CD4-positive, alpha-beta T cell treated with Interleukin-2 at 100 ng/mL for 4 hours (primary cell): Measurements from ENCODE around the gene MYB.

ENCODE experiments used
- DNase-seq: peaks from one replicate; pipeline ENCODE4 v3.0.0-alpha.2; 2020; ENCODE audit warnings: low spot score

MYB gene

DNA sequence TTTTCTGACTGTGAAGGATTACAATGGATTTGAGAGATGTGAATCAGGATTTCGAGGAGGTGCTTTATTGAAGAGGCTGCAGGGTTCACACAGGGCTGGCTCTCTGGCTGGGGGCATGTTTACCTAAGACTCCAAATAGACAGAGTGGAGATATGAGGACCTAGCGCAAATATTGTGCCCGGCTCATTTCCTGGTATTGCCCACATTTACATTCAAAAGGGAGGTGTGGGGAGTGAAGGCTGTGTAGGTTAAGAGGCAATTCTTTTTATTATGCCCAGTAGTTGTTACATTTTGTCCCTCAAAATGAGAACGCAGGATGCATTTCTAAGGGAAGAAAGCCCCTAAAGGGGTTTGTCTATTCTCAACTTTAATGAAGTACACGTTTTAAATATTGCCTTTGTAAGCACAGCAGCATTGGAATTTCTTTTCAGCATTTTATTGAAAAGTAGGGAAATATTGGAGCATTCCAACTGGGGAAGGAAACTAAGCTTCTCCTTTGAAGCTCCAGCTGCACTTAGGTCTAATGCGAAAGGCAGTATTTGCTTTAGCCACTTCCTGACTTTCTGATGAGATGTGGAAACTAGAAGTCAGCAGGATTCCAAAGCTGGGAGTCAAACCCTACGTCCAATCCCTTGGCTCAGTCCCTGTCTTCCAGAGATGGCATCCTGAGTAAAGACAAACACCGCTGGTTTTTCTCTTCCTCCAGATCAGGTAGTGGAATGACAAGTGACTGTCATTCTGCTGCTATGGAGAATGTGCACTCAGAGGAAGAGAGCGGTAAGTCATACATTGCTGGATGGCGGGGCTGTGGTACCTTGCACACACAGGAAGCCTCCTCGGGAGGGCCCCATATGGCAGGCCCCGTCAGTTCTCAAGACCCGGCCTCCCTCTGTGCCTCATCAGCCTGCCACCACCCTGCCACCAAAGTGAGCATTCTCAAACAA lies 70.7 kb downstream of the MYB start:
- DNase-seq: no peak

DNA sequence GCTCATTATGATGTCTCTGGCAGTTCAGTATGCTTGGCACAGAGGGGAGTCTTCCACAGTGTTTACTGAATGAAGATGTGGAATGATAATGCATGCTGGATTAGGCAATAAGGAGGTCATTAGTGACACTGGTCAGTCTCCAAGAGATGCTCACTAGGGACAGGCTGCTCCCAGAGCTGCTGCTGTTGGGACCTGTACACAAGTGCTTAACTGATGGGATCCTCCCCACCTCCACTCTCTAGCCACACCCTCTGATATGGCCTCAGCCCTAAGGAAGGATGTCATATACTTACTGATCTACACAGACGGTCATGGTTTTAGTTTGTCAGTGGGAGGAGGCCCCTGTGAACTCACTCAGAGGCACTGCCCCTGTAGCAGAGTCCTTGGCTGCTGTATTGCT lies 73.4 kb downstream of the MYB start:
- DNase-seq: no peak

GRCh38 chr6:135256866-135257265 lies 75.8 kb downstream of the MYB start:
- DNase-seq: no peak

DNA sequence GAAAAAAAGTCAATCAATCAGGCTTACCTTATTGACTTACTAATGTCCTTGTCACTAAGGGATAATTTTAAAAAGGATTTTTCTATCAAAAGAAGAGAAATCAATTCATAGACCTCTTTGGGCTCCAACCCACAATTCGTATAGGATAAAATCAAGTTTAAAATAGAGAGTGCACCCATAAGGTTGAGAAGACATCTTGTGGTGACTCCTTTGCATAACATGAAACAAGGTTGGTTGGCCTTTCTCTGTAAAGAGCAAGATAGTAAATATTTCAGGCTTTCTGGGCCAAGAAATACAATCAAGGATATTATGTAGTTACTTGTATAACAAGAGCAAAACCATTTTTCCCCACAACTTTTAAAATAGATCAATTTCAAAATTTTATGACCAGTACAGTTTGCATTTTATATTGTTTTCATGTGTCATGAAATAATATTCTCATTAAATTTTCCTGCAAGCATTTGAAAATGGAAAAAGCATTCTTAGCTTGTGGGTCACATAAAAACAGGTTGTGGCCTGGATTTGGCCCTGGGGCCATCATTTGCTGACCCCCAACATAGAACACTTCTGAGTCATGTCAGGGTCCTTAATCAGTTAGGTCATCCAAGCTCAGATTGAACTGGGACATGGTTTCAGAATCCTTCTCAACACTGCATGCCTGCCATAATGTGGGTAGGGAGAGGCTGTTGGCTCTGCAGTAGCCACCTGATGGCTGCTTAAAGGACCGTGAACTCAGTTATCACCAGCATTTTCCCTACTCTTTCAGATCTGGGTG lies 76.7 kb downstream of the MYB start:
- no peak for DNase-seq

- DNase-seq: no peak
These were observed 77.9 kb downstream of the MYB start for GRCh38 chr6:135258970-135259369.

- DNase-seq: no peak
These were observed 79.5 kb downstream of the MYB start for GRCh38 chr6:135260612-135261011.

DNA sequence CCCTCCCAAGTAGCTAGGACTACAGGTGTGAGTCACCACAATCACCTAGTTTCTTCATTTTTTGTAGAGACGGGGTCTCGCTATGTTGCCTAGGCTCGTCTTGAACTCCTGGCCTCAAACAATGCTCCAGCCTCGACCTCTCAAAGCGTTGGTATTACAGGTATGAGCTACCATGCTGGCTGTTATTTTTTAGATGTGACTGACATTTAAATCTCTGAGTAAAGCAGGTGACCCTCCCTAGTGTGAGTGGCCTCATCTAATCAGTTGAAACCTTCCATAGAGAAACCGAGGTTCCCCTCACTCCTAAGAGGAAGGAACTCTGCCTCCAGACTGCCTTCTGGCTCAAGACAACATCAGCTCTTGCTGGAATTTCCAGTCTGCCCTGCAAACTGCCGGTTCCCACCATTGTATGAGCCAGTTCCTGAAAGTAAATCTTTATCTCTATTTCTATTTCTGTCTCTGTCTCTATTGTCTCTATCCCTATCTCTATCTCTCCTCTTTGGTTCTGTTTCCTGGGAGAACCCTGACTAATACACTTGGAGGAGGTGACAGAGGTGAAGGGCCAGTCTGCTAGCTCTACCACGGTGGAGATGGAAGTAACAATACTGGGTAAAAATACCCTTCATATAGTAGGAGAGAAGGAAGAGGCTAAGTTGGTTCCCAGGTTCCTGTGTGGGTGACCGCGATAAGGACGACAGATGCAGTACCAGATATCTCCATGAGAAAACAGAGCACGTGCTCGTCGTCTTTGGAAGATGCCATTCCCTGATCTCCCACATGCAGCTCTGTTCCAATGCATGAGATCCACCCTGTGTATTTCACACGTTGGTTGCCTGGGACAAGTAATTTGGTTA lies 81.0 kb downstream of the MYB start:
- no peak for DNase-seq

GRCh38 chr6:135265278-135265677 lies 84.2 kb downstream of the MYB start:
- no peak for DNase-seq

DNA sequence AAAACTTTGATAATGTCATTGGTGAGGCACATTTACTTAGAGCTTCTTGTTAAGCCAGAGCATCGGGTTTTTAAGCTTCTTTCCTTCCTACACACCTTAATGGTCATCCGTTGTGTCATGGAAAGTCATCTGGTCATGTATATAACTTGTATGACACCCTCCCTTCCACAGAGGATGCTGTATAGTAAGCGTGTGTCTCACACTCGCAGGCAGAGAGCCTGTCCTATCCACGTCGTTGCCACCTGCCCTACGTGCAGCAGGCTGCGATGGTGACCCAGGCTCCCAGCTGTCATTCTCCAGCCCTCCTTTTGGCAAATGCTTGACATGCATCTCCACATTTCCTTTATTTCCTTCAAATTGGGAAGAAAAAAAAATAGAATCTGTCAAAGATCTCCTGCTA lies 85.6 kb downstream of the MYB start:
- no peak for DNase-seq

DNA sequence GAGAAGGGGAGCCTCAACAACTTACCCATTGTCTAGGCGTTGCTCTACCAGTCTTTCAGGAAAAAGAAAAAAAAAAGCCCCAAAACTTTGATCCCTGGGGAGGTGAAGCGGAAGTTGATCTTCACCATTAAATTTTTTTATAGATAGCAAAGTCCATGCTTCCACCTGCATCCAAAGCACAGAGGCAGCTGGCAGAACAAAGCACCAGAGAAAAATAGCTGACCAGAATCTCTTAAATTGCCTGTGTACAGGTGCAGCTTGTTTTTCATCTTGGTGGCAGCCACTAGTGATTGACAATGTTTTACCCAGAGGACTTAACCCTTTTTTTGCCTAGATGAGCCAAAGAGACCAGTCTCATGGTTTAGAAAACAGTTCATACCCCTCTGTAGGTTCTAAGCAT lies 86.0 kb downstream of the MYB start:
- DNase-seq: no peak

GRCh38 chr6:135268263-135268662 lies 87.2 kb downstream of the MYB start:
- DNase-seq: no peak

DNA sequence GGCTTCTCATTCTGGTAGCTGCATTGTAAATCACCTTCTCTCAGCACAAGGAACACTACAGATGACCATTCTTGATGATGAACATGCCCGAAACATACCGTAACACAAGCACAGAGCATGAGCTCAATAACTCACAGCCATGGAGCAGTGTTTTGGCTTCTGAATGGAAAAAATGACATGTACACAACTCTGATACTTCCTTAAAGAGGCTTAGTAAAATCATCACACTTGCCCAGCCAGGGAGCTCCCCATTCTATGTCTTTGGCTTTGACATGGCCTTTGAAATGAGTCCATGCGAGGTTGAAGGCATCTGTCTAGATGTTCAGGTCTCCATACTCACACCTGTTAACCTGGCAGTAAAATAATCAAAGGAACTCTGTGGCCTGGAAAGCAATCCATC lies 87.6 kb downstream of the MYB start:
- no peak for DNase-seq
